Stimulated activated CD8-positive, alpha-beta memory T cell treated with anti-CD3 and anti-CD28 coated beads, Interleukin-4, amount 100 ng/mL, for 4 hours (primary cell): ENCODE data around the gene SMIM10L2A.
A peak's percentile ranks its signal among the peaks of the same experiment; 100 is the strongest.
"Not testable (repeated sequence)": the region's sequence is repeated elsewhere in the genome, so short reads cannot be mapped to it uniquely, and the experiment has no call there.

Source experiments
- DNase-seq, 2 donors: peaks; one replicate each; pipeline ENCODE4 v3.0.0-alpha.2; 2020; ENCODE audit warnings: low read depth in 2 of 2, low spot score in 1 of 2

Gene SMIM10L2A

DNA sequence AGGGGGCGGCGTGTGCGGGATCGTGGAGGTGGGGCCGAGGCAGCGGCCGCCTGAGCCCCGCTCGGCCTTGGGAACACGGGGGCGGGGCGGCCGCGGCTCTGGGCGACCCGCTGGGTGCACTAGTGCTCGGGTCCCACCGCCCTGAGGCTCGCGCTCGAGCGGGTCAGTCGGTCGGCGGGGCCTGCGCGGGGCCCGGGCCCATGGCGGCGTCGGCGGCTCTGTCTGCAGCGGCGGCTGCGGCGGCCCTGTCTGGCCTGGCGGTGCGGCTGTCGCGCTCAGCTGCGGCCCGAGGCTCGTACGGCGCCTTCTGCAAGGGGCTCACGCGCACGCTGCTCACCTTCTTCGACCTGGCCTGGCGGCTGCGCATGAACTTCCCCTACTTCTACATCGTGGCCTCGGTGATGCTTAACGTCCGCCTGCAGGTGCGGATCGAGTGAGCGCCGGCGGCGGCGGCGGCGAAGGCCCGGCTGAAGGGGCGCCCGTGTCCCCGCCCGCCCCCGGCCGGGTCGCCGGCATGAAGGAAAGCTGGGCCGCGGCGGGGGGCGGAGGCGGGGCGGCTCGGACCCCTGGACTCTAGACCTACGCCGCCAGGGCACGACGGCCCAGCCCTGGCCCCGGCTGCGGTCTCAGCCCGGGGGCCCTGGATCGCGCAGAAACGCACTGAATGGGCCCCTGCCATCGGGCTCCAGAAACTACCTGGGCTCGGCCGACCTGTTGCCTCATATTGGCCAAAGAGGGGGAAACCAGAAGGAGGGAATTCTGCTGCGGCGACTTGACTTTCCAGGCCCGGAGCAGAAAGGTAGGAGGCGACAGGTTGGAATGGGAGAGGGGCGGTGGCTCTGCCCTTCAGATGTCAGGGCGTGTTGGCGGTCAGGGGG, at the start of gene SMIM10L2A:
Gene SMIM10L2A (plus strand): TSS at position 13 of the 878 bp plus-strand sequence. CDS start 188 bp downstream, at position 201.
- no peak for DNase-seq

DNA sequence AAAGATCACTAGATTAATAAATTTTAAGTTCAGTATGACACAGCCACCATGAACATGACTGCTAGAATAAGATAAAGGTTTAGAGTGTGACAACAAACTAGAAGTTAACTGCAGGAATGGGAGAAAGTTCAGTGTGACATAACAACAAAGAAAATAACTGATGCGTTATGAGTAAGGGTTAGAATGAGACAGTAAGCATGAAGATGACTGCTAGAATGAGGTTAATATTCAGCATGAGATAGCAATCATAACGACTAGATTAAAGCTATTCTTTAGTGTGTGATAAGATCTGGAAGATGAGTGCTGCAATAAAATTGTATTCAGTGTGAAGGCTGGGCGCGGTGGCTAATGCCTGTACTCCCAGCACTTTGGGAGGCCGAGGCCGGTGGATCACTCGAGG, 48.4 kb upstream of the SMIM10L2A start:
- DNase-seq: no peak

GRCh38 chrX:135382260-135382659, 39.5 kb upstream of the SMIM10L2A start:
- no peak for DNase-seq

- no peak for DNase-seq
Observed at GRCh38 chrX:135383249-135383648, 38.5 kb upstream of the SMIM10L2A start.

- DNase-seq: peak; percentile 1 to 2
Observed at GRCh38 chrX:135384161-135384836, 37.4 kb upstream of the SMIM10L2A start.

DNA sequence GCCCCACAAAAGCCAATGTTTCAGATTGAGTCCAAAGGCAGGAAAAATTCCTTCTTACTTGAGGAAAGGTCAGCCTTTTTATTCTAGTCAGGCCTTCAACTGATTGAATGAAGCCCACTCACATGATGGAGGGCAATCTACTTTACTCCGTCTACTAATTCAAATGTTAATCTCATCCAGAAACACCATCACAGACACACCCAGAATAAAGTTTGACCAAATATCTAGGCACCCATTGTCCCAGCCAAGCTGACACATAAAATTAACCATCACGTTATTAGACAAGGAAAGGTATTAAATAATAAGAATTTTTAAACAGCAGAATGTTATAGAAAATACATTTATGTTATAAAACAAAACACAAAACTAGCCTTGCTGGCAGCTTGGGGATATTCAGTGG, 32.9 kb upstream of the SMIM10L2A start:
- no peak for DNase-seq

GRCh38 chrX:135389243-135389642, 32.5 kb upstream of the SMIM10L2A start:
- DNase-seq: no peak

GRCh38 chrX:135389717-135390116, 32.0 kb upstream of the SMIM10L2A start:
- DNase-seq: no peak

DNA sequence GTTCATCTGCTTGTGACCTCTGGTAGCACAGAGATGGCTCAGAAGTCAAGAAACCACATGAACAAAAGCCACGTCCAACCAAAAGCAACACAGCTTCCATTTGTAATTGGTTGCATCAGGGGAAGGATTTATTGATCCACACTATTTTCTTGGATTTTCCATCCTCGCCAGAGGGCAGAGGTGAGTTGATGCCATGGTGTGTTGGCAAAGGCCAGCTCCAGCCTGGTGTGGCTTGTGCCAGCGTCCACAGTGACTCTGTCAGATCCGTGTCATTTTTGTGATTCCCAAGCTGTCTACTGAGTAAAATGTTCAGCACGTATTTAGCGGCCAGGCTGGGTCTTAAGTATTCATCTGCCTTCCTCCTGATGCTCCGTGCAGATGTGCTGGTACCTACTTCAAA, 30.0 kb upstream of the SMIM10L2A start:
- DNase-seq: no peak

DNA sequence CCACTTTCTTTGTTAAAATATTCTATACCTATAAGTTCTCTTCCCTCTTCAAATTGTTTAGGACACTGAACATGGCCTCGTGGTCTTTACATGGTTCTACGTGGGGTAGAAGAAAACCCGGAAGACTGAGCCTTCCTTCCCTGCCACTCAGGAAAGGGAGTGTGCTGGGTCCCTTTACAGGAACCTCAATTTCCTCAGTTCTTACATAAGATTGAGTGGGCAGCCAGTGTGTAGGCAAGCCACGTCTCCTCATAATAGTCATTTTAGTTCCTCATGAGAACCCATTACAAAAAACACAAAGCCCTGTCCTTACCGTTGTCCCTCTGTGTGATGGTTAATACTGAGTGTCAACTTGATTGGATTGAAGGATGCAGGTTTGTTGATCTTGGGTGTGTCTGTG, 28.7 kb upstream of the SMIM10L2A start:
- DNase-seq: no peak

GRCh38 chrX:135395064-135395463, 26.7 kb upstream of the SMIM10L2A start:
- DNase-seq: no peak

DNA sequence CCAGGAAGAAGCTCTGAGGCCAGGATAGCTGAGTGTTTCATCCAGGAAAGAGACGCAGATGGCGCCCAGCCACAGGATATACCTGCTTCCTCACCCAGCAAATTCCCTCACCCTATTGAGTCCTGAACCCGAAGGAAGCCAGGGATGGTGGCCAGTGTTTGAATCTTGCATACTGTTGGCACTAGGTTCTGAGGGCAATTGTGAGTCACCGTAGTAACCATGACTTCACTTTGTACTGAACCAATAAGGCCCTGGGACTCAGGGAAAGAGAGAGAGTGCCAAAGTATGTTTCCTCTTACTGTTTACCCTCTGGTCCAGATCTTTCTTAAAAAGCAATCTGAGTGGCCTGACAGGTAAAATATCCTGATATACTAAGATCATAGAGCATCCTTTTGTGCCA, 25.6 kb upstream of the SMIM10L2A start:
- DNase-seq: no peak

GRCh38 chrX:135396566-135396965, 25.2 kb upstream of the SMIM10L2A start:
- DNase-seq: no peak

DNA sequence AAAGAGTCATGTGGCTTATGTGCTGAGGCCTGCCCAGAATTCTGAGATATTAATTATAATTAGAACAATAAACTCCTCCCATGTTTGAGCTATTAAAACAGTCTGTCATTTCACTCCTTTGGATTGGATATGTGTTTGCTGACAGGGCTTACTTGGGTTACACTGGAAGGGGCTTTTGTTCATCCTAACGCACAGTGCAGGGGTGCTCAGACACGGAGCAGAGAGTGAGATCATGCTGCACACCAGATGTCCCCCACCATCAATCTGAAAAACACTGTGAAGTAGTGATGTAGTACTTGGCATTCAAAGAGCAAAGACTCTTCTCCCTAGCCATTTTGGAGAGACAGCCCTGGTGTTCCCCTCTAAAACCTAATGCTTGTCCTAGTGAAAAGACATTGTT, 24.1 kb upstream of the SMIM10L2A start:
- DNase-seq: no peak

DNA sequence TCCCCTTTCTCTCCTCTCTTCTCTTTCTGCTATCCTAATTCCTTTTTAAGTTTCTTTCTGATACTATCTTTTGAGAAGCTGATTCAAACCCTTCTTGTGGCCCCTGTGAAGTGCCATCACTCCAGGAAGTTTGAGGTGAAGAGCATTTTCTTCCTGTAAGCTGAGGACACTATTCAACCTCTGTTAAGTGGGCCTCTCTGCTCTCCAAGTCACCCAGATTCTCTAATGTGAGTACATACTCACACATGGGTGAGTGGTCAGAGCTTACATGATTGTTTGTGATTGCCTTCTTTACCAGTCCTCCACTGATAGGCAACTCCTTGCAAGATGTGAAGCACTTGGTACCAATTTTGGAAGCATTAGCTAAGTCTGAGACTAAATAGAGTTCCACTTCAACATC, 18.4 kb upstream of the SMIM10L2A start:
- no peak for DNase-seq

GRCh38 chrX:135406428-135406827, 15.3 kb upstream of the SMIM10L2A start:
- DNase-seq: not testable (repeated sequence)

DNA sequence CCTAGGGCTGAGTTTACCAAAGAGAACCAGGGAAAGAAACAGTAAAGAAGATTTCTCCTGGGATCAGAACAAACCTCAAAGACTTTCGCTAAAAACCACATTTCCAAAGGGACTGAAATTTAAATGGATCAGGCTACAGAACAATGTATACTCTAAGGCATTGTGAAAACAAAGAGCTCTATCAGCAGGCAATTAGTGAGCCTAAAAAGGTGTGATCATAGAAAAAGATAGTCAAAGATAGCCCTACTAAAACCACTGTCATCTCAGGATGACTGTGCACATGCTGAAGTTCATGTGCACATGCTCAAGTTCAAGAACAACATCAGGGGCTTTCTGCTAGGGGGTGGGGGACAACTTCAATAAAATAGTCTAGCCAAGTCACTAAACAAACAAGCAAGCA, 12.9 kb upstream of the SMIM10L2A start:
- no peak for DNase-seq

- DNase-seq: no peak
Observed at GRCh38 chrX:135410861-135411627, 10.7 kb upstream of the SMIM10L2A start.

- no peak for DNase-seq
Observed at GRCh38 chrX:135411893-135412292, 9.9 kb upstream of the SMIM10L2A start.

DNA sequence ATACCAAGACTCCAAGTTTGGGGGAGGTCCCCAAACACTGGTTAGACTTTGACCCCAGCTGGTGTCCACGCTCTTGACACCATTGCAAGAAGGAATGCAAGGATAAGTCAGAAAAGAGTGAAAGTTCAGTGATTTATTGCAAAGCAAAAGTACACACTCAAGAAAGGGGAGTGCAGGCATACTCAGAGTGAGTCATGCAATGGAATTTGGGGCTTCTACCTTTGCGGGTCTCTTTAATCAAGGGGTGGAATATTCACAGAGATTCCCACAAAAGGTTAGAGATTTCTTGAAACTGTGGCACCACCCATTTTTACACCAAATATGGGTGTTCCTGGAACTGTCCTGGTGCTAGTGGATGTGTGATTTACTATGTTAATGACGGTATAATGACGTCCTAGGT, 5.2 kb upstream of the SMIM10L2A start:
- no peak for DNase-seq

DNA sequence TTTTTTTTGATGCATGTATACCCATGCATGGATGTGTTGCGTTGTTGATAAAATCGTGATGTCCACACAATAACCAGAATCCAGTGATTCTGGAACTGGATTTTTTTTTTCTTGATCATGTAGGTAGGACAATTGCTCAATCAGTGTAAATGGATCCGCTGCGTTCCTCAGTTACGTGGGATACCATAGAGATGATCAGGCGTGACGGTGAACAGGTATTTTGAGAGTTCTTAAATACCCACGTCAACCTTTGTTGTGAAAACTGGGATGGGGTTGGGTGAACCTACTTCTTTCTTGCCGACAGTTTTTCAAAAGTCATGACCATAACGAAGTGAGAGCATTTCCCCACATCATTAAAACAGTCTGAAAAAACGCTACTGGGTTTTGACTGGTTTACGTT, 913 bp upstream of the SMIM10L2A start:
- DNase-seq: no peak

DNA sequence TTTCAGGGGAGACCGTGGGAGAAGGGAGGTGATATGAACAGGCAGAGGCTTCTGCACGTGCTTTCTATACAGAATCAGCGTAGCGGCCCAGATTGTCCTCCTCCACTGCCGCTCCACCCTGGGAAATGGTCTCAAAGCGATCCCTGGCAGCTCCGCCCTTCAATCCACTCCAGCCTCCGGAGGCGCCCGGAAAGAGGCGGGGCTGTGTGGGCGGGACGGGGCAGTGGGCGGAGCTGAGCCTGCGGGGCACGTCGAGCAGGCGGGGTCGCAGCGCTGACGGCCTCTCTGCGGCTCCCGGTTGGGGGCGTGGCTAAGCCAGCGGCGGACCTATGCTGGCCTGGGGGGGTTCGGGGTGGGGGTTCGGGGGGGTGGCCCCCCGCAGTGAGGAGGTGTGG, 210 bp upstream of the SMIM10L2A start:
- peak; percentile 74 to 76 for DNase-seq
